D721Med (cell line): ENCODE measurements around the gene NUP93.

ENCODE experiments used
- DNase-seq: peaks from one replicate; pipeline ENCODE4 v3.0.0; 2011; ENCODE audit warnings: low spot score; ENCODE audit not compliant: insufficient read length
- FAIRE-seq: peaks from 2 replicates; lab custom pipeline; 2011; peaks lifted over from hg19 to GRCh38; lab: Jason Lieb, UNC
- CTCF ChIP-seq: IDR thresholded peaks from 2 replicates; pipeline ENCODE4 v1.5.1; 2012; ENCODE audit warnings: mild to moderate bottlenecking, control low read depth; ENCODE audit not compliant: insufficient read depth; ENCODE audit errors: missing control alignments

The NUP93 gene

GRCh38 chr16:56836410-56837230 lies 106.7 kb downstream of the NUP93 start:
- DNase-seq: no peak

GRCh38 chr16:56838622-56839337 lies 108.9 kb downstream of the NUP93 start:
- TF ChIP-seq CTCF: no peak
- FAIRE-seq: no peak

More at GRCh38 chr16:56836410-56837230, 106.7 kb downstream of the NUP93 start:
- no peak for FAIRE-seq
- TF ChIP-seq CTCF: no peak

GRCh38 chr16:56841233-56841632 lies 111.3 kb downstream of the NUP93 start:
- no peak for TF ChIP-seq CTCF
- FAIRE-seq (no peak), DNase-seq (no peak)

More at GRCh38 chr16:56838622-56839337, 108.9 kb downstream of the NUP93 start:
- DNase-seq: no peak

GRCh38 chr16:56841659-56842058 lies 111.7 kb downstream of the NUP93 start:
- no peak for FAIRE-seq
- TF ChIP-seq CTCF: no peak
- DNase-seq: no peak

GRCh38 chr16:56842133-56842532 lies 112.2 kb downstream of the NUP93 start:
- TF ChIP-seq CTCF: no peak
- no peak for DNase-seq
- no peak for FAIRE-seq

- TF ChIP-seq CTCF: no peak
- no peak for DNase-seq
Measured at GRCh38 chr16:56844056-56844455, 114.1 kb downstream of the NUP93 start.

More at GRCh38 chr16:56844056-56844455, 114.1 kb downstream of the NUP93 start:
- FAIRE-seq: no peak
